Pancreas (tissue), 10 donors: ENCODE data around the gene ITPKB. TPM values are rescaled to one million over a fixed set of nuclear protein-coding genes. Genes with fewer than 3 reads are reported as not detected.

ENCODE experiments used
- ATAC-seq, 4 donors: fragments of 200-7000 bp; cut with Tn5 transposase; one replicate each; pipeline versions ENCODE4 v1.8.0 to v1.9.1; 2020; ENCODE audit warnings: mild to moderate bottlenecking in 4 of 4, moderate library complexity in 4 of 4
- DNase-seq, 6 donors: peaks; one replicate each; pipeline ENCODE4 v3.0.0-alpha.2; 2020
- FAIRE-seq: peaks from 2 replicates; lab custom pipeline; 2012; peaks lifted over from hg19 to GRCh38; lab: Jason Lieb, UNC
- H3K27ac ChIP-seq, 4 donors: fragments of 200-600 bp; sonication (generic); 1 replicate in 3 of 4; 2 replicates in 1 of 4; pipeline versions ENCODE4 v1.5.0 to v1.8.0; 2020
- H3K27me3 ChIP-seq, 4 donors: fragments of 200-600 bp; one replicate each; pipeline ENCODE4 v1.8.0; 2021
- H3K36me3 ChIP-seq, 3 donors: fragments of 200-600 bp; sonication (generic) in 1 of 3; one replicate each; pipeline versions ENCODE4 v1.5.0 to v1.8.0; 2020 to 2021
- H3K4me1 ChIP-seq, 3 donors: fragments of 200-600 bp; one replicate each; pipeline ENCODE4 v1.8.0; 2021
- H3K4me3 ChIP-seq, 4 donors: fragments of 200-600 bp; sonication (generic) in 2 of 4; one replicate each; pipeline versions ENCODE4 v1.5.0 to v1.8.0; 2020 to 2021
- H3K9me3 ChIP-seq, 4 donors: fragments of 200-600 bp; one replicate each; pipeline ENCODE4 v1.8.0; 2021
- WGBS, 2 donors: extraction: QIAGEN DNeasy Blood & Tissue Kit; methylation state at CpG; one replicate each; pipeline ENCODE4 v1.1.7; 2013; 5-methylcytosine and 5-hydroxymethylcytosine counted together
- intact Hi-C, 3 donors: fragments of 100-400 bp; cut with DNase I; formaldehyde crosslinking; loops; one replicate each; pipeline versions ENCODE4 v1.11.1 to v1.14.2; 2022
- polyA plus RNA-seq, 2 donors: library from polyadenylated mRNA; stranded (reverse); fragments of 200-250 nt; gene quantifications; one replicate each; pipeline ENCODE4 v1.2.3, GENCODE V29; 2013
- total RNA-seq, 6 donors: library from RNA; stranded (reverse); fragmentation: NEBNext Ultra II Directional in 4 of 6; extraction: Animal tissue kit (Norgen Biotek cat#: 25700) in 4 of 6; gene quantifications; one replicate each; pipeline versions ENCODE4 v1.2.1 to v1.2.4, GENCODE V29; 2021 to 2023
- TF ChIP-seq, protein P1 (sequence below), 4 donors: fragments of 200-600 bp; sonication (generic) in 3 of 4; IDR thresholded peaks; one replicate each; pipeline versions ENCODE4 v1.5.0 to v1.8.0; 2021; ENCODE audit warnings: antibody characterized with exemption in 4 of 4
- donor health status: healthy with polysubstance abuse.
- donor health status: DM: no; HTN: no; CAD: no; lungs with moderate emphysema.
- donor health status: DM: no; HTN: no; CAD: no.
- donor health status: control.
- donor health status: control.
- donor health status: Bipolar disorder and iron deficiency.
- donor health status: DM: yes; HTN: yes; CAD: no.
- donor health status: DM: no; HTN: no; CAD: no.
- donor health status: DM: no; HTN: no; CAD: no.
- donor health status: DM: yes; HTN: yes; CAD: no.

The ITPKB gene
- total and polyA plus RNA-seq, 8 donors, result 3.8 to 13.9 (median 5.5) TPM

GRCh38 chr1:226728448-226728847, 10.6 kb downstream of the ITPKB start:
- TF ChIP-seq, protein P1, sequence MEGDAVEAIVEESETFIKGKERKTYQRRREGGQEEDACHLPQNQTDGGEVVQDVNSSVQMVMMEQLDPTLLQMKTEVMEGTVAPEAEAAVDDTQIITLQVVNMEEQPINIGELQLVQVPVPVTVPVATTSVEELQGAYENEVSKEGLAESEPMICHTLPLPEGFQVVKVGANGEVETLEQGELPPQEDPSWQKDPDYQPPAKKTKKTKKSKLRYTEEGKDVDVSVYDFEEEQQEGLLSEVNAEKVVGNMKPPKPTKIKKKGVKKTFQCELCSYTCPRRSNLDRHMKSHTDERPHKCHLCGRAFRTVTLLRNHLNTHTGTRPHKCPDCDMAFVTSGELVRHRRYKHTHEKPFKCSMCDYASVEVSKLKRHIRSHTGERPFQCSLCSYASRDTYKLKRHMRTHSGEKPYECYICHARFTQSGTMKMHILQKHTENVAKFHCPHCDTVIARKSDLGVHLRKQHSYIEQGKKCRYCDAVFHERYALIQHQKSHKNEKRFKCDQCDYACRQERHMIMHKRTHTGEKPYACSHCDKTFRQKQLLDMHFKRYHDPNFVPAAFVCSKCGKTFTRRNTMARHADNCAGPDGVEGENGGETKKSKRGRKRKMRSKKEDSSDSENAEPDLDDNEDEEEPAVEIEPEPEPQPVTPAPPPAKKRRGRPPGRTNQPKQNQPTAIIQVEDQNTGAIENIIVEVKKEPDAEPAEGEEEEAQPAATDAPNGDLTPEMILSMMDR (IDR thresholded peaks at IDR 0.05), result no peak
- no peak for FAIRE-seq
- no peak overlapping the region for H3K27ac ChIP-seq

GRCh38 chr1:226725897-226726267, 13.2 kb downstream of the ITPKB start:
- TF ChIP-seq, protein P1 (IDR thresholded peaks at IDR 0.05), result no peak
- ATAC-seq (no peak), DNase-seq (no peak)

More at GRCh38 chr1:226728448-226728847, 10.6 kb downstream of the ITPKB start:
- Histone ChIP-seq H3K27me3 (no peaks in the 10 kb centered on the region), H3K4me3 (no peak overlapping the region), H3K36me3 (no peaks in the 10 kb centered on the region), H3K4me1 (peaks cover 7 to 17% (median 8%) of the 10 kb centered on the region in 3 donors), H3K9me3 (no peaks in the 10 kb centered on the region)
- ATAC-seq, result no peak
- WGBS, 2 donors, result 85 to 88% methylated on average over 6 of the region's 6 CpGs
- no peak for DNase-seq
- intact Hi-C loops, result no loop called here

GRCh38 chr1:226723657-226724532, 15.2 kb downstream of the ITPKB start:
- H3K27me3 ChIP-seq, result no peaks in the 10 kb centered on the region
- H3K4me1 ChIP-seq, result peaks cover 7 to 12% (median 7%) of the 10 kb centered on the region in 3 donors
- TF ChIP-seq, protein P1 (IDR thresholded peaks at IDR 0.05), result no peak
- no peak overlapping the region for H3K4me3 ChIP-seq
- peak; percentile 68 to 89 (median 81) for ATAC-seq
- intact Hi-C loops, result no loop called here
- peak overlapping the region in 3 of 4 donors; percentile 3 to 37 (median 14) for H3K27ac ChIP-seq
- DNase-seq, result no peak
- FAIRE-seq, result no peak
- no peaks in the 10 kb centered on the region for H3K9me3 ChIP-seq
- no peaks in the 10 kb centered on the region for H3K36me3 ChIP-seq
- 53 to 59% methylated on average over 13 of the region's 13 CpGs for WGBS, 2 donors

More at GRCh38 chr1:226725897-226726267, 13.2 kb downstream of the ITPKB start:
- Histone ChIP-seq H3K27ac (no peak overlapping the region), H3K9me3 (no peaks in the 10 kb centered on the region), H3K4me1 (peaks cover 7 to 12% (median 12%) of the 10 kb centered on the region in 3 donors), H3K36me3 (no peaks in the 10 kb centered on the region), H3K4me3 (no peak overlapping the region), H3K27me3 (no peaks in the 10 kb centered on the region)
- 88 to 89% methylated on average over 4 of the region's 4 CpGs for WGBS, 2 donors
- FAIRE-seq, result no peak
- intact Hi-C loops, result no loop called here

GRCh38 chr1:226722901-226723656, 16.0 kb downstream of the ITPKB start:
- 68 to 69% methylated on average over 14 of the region's 14 CpGs for WGBS, 2 donors
- DNase-seq (no peak), ATAC-seq (peak in 1 of 4 donors; percentile 18), FAIRE-seq (no peak)
- Histone ChIP-seq H3K9me3 (no peaks in the 10 kb centered on the region), H3K36me3 (no peaks in the 10 kb centered on the region), H3K27me3 (no peaks in the 10 kb centered on the region), H3K4me1 (peaks cover 7 to 12% (median 7%) of the 10 kb centered on the region in 3 donors), H3K27ac (peak overlapping the region in 2 of 4 donors; percentile 14 to 37), H3K4me3 (no peak overlapping the region)
- intact Hi-C loops, result no loop called here
- TF ChIP-seq, protein P1 (IDR thresholded peaks at IDR 0.05), result no peak
